A673 (cell line): ENCODE measurements around the gene SP100. TPM values are rescaled to one million over a fixed set of nuclear protein-coding genes. Genes with fewer than 3 reads are reported as not detected.

Experiments used
- BruUV-seq: library from RNA; stranded (reverse); fragments of 400-500 nt; replicated peaks from 2 replicates; lab custom pipeline; 2021; lab: Mats Ljungman, UMichigan
- CTCF ChIA-PET: fragments of 300-600 bp; sonication (Branson Sonifier 250); formaldehyde crosslinking; loops from one replicate; lab custom pipeline; 2022; ENCODE audit warnings: antibody characterized with exemption; lab: Charles Lee
- POLR2A ChIA-PET: fragments of 300-600 bp; sonication (Branson Sonifier 250); formaldehyde crosslinking; loops from one replicate; lab custom pipeline; 2022; ENCODE audit warnings: antibody characterized with exemption; ENCODE audit not compliant: low non-redundant PET; lab: Charles Lee
- DNase-seq: peaks from one replicate; pipeline ENCODE4 v3.0.0-alpha.2; 2015; ENCODE audit warnings: low spot score
- H3K27ac ChIP-seq: fragments of 200-600 bp; sonication (generic); 2 replicates; pipeline ENCODE4 v1.5.1; 2016; ENCODE audit warnings: mixed run types, low read depth, mild to moderate bottlenecking, mixed read lengths, antibody characterized with exemption, low read length; ENCODE audit not compliant: poor library complexity, severe bottlenecking
- H3K27me3 ChIP-seq: fragments of 200-600 bp; sonication (generic); replicated peaks from 2 replicates; pipeline ENCODE4 v1.6.1; 2017; ENCODE audit warnings: mixed run types, low read depth, mild to moderate bottlenecking, mixed read lengths, antibody characterized with exemption, low read length; ENCODE audit not compliant: insufficient read depth, poor library complexity
- H3K36me3 ChIP-seq: fragments of 200-600 bp; sonication (generic); 2 replicates; pipeline ENCODE4 v1.6.1; 2016; ENCODE audit warnings: mixed run types, mild to moderate bottlenecking, mixed read lengths, antibody characterized with exemption, low read length; ENCODE audit not compliant: insufficient read depth, poor library complexity, severe bottlenecking
- H3K4me1 ChIP-seq: fragments of 200-600 bp; sonication (generic); 2 replicates; pipeline ENCODE4 v1.6.1; 2017; ENCODE audit warnings: mixed run types, mild to moderate bottlenecking, mixed read lengths, antibody characterized with exemption, low read length; ENCODE audit not compliant: insufficient read depth, poor library complexity, severe bottlenecking
- H3K4me3 ChIP-seq: fragments of 200-600 bp; sonication (generic); 2 replicates; pipeline ENCODE4 v1.5.1; 2016; ENCODE audit warnings: low read depth, mixed run types, mild to moderate bottlenecking, mixed read lengths, low read length; ENCODE audit not compliant: poor library complexity, severe bottlenecking
- H3K9me3 ChIP-seq: fragments of 200-600 bp; sonication (generic); 2 replicates; pipeline ENCODE4 v1.6.1; 2016; ENCODE audit warnings: mixed run types, low read depth, mild to moderate bottlenecking, mixed read lengths, antibody characterized with exemption, low read length; ENCODE audit not compliant: poor library complexity, severe bottlenecking
- CTCF ChIP-seq: fragments of 300-800, 200-600 bp; sonication (generic); conservative IDR thresholded peaks from 2 replicates; pipeline ENCODE4 v1.5.1; 2017; ENCODE audit warnings: low read depth, mild to moderate bottlenecking, antibody characterized with exemption, low read length, moderate library complexity, mixed read lengths
- EZH2 ChIP-seq: fragments of 200-600 bp; sonication (generic); IDR thresholded peaks from 2 replicates; pipeline ENCODE4 v1.6.1; 2017; ENCODE audit warnings: borderline replicate concordance, low read depth, mild to moderate bottlenecking, mixed read lengths, antibody characterized with exemption, low read length; ENCODE audit not compliant: poor library complexity, severe bottlenecking
- intact Hi-C: fragments of 100-400 bp; cut with micrococcal nuclease; formaldehyde crosslinking; loops from one replicate; pipeline ENCODE4 v1.10.0; 2022; ENCODE audit not compliant: unreplicated experiment
- total RNA-seq: library from RNA; stranded (reverse); gene quantifications from 2 replicates; pipeline ENCODE4 v1.2.3, GENCODE V29; 2021

Gene SP100
- total RNA-seq, 1 experiment from 2014 or later: 2.9 TPM

GRCh38 chr2:230417436-230417835, 1.4 kb downstream of the SP100 start:
- DNase-seq: no peak
- H3K4me1 ChIP-seq: no peaks in the 10 kb centered on the region
- no peaks in the 10 kb centered on the region for H3K9me3 ChIP-seq
- H3K4me3 ChIP-seq: no peak overlapping the region
- ChIA-PET CTCF (no interaction called here), POLR2A (no interaction called here)
- intact Hi-C loops: no loop called here
- BruUV-seq: no TSS peak
- H3K36me3 ChIP-seq: no peaks in the 10 kb centered on the region
- no peak overlapping the region for H3K27ac ChIP-seq
- no peak for TF ChIP-seq EZH2
- no peak for TF ChIP-seq CTCF
- H3K27me3 ChIP-seq: peaks cover 5% of the 10 kb centered on the region

DNA sequence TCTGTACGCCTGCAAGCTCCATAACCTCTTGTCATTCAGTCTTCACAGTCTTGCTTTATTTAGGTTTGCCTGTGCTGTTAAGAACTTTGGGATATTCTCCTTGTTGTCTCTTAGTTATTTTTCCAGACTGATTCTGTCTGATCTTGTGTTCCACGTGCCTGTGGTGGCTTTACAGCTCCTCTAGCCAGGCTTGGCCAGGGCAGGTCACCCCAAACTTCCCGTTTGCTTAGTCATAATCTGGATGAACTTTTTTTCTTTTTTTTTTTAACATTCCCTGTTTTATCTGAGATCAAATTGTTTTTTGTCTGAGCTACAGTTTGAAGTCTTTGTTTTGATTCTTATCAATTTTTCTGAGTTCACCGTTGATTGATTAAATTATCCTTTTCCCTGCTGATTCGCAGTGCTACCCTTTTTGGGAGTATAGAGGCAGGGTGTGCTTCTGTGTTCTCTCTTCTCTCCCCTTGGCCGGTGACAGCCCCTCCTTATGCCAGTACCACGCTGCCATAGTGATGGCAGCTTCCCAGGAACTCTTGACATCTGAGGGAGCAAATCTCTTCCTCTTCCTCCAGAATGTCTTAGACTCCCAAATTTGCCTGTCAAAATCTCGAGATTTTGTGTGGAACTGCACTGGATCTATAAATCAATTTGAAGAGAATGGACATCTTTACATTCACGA, 2.5 kb downstream of the SP100 start:
- Histone ChIP-seq H3K4me1 (no peaks in the 10 kb centered on the region), H3K9me3 (no peaks in the 10 kb centered on the region), H3K27me3 (peaks cover 5% of the 10 kb centered on the region), H3K4me3 (no peak overlapping the region), H3K27ac (no peak overlapping the region), H3K36me3 (no peaks in the 10 kb centered on the region)
- intact Hi-C loops: no loop called here
- no peak for TF ChIP-seq CTCF
- TF ChIP-seq EZH2: no peak
- POLR2A ChIA-PET: no interaction called here
- BruUV-seq: no TSS peak
- DNase-seq: no peak
- CTCF ChIA-PET: no interaction called here

DNA sequence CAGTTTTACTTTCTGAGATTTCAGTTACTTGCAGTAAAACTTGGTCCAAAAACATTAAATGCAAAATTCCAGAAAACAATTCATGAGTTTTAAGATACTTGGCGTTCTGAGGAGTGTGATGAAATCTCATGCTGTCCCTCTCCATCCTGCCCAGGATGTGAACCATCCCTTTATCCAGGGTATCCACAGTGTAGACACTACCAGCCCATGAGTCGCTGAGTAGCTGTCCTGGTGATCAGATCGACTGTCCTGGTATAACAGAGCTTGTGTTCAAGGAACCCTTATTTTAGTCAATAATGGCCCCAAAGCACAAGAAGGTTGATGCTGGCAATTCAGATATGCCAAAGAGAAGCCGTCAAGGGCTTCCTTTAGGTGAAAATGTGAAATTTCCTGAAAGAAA, 3.2 kb downstream of the SP100 start:
- Histone ChIP-seq H3K4me3 (no peak overlapping the region), H3K9me3 (no peaks in the 10 kb centered on the region), H3K4me1 (no peaks in the 10 kb centered on the region), H3K27me3 (peaks cover 5% of the 10 kb centered on the region), H3K36me3 (no peaks in the 10 kb centered on the region), H3K27ac (no peak overlapping the region)
- no peak for TF ChIP-seq CTCF
- no peak for TF ChIP-seq EZH2
- POLR2A ChIA-PET: no interaction called here
- CTCF ChIA-PET: no interaction called here
- no peak for DNase-seq
- intact Hi-C loops: no loop called here
- no TSS peak for BruUV-seq
